ENCODE data around the gene ATXN10.
"Not testable (repeated sequence)": the region's sequence is repeated elsewhere in the genome, so short reads cannot be mapped to it uniquely, and the experiment has no call there.

Gene ATXN10

GRCh38 chr22:45709060-45709739 lies 37.6 kb downstream of the ATXN10 start:
- TF ChIP-seq, protein P1, sequence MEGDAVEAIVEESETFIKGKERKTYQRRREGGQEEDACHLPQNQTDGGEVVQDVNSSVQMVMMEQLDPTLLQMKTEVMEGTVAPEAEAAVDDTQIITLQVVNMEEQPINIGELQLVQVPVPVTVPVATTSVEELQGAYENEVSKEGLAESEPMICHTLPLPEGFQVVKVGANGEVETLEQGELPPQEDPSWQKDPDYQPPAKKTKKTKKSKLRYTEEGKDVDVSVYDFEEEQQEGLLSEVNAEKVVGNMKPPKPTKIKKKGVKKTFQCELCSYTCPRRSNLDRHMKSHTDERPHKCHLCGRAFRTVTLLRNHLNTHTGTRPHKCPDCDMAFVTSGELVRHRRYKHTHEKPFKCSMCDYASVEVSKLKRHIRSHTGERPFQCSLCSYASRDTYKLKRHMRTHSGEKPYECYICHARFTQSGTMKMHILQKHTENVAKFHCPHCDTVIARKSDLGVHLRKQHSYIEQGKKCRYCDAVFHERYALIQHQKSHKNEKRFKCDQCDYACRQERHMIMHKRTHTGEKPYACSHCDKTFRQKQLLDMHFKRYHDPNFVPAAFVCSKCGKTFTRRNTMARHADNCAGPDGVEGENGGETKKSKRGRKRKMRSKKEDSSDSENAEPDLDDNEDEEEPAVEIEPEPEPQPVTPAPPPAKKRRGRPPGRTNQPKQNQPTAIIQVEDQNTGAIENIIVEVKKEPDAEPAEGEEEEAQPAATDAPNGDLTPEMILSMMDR (IDR thresholded peaks at IDR 0.05; ENCODE audit: insufficient read depth, missing control alignments): no peak
- FAIRE-seq (no peak), DNase-seq (ENCODE audit: insufficient read length, low spot score) (no peak)

- TF ChIP-seq, protein P1 (IDR thresholded peaks at IDR 0.05; ENCODE audit: insufficient read depth, missing control alignments): no peak
- FAIRE-seq (no peak), DNase-seq (ENCODE audit: insufficient read length, low spot score) (no peak)
Observed at GRCh38 chr22:45709866-45710265, 38.2 kb downstream of the ATXN10 start.

GRCh38 chr22:45710469-45710868 lies 38.8 kb downstream of the ATXN10 start:
- FAIRE-seq (no peak), DNase-seq (ENCODE audit: insufficient read length, low spot score) (no peak)
- TF ChIP-seq, protein P1 (IDR thresholded peaks at IDR 0.05; ENCODE audit: insufficient read depth, missing control alignments): no peak

DNA sequence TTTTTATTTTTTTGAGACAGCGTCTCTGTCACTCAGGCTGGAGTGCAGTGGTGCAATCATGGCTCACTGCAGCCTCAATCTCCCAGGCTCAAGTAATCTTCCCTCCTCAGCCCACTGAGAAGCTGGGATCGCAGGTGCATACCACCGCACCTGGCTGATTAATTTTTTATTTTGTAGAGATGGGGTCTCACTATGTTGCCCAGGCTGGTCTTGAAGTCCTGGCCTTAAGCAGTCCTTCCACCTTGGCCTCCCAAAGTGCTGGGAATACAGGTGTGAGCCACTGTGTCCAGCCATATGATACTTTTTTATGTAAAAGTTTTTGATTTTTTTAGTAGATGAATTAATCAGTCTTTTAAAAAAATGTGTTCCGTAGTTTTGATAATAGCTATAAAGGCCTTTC lies 42.8 kb downstream of the ATXN10 start:
- not testable (repeated sequence) for FAIRE-seq; DNase-seq (ENCODE audit: insufficient read length, low spot score)

- TF ChIP-seq, protein P1 (IDR thresholded peaks at IDR 0.05; ENCODE audit: insufficient read depth, missing control alignments): no peak
- FAIRE-seq (no peak), DNase-seq (ENCODE audit: insufficient read length, low spot score) (no peak)
Observed at GRCh38 chr22:45717789-45718188, 46.2 kb downstream of the ATXN10 start.

DNA sequence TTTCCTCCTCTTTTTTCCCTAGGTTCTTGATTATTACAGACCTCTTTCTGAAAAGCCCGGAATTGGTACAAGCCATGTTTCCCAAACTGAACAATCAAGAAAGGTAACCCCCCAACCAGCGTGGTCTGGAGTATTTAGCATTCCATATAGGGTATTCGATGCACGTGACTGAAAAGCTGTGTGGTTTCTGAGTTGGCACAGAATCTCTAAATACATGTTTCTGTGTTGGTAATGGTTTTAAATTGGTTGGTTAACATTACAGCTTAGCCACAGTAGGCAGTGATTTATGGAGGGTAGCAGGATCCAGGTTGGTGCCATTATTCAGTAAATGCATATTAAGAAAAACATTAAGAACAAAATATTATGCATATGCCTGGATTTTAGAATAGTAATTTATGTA lies 46.8 kb downstream of the ATXN10 start:
- DNase-seq (ENCODE audit: insufficient read length, low spot score) (no peak), FAIRE-seq (no peak)

DNA sequence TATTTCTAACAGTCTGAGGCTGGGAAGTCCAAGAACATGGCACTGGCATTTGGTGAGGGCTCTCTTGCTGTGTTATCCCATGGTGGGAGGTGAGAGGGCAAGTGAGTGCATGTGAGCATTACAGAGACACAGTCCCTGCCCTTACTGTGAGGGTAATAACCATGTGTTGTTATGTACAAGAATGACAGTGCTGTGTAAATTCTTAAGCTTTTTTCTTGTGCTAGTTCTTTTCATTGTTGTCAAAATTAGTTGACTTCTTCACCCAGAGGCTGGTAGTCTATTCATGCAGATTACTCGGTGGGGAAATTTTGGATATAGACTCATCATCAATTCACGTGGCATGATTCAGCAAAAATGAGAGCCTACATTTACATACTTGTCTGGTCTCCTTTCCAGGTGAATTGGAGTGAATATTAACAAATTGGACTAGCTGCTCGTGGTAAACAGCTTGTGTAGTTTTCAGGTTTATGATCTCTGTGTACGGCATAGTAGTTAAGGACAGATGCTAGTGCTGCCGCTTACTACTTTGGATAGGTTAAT lies 49.3 kb downstream of the ATXN10 start:
- TF ChIP-seq, protein P1 (IDR thresholded peaks at IDR 0.05; ENCODE audit: insufficient read depth, missing control alignments): no peak
- DNase-seq (ENCODE audit: insufficient read length, low spot score) (no peak), FAIRE-seq (no peak)

More for the DNA sequence above, 46.8 kb downstream of the ATXN10 start:
- TF ChIP-seq, protein P1 (IDR thresholded peaks at IDR 0.05; ENCODE audit: insufficient read depth, missing control alignments): no peak

All from D721Med (cell line).